SK-N-MC (cell line): ENCODE measurements around the gene ZBED3.
"Not testable (repeated sequence)": the region's sequence is repeated elsewhere in the genome, so short reads cannot be mapped to it uniquely, and the experiment has no call there.

Experiments used
- DNase-seq: peaks from one replicate; pipeline ENCODE4 v3.0.0-alpha.2; 2011; ENCODE audit warnings: low read depth, low spot score
- H3K27ac ChIP-seq: fragments of 200-600 bp; sonication (generic); 2 replicates; pipeline ENCODE4 v1.5.1; 2016; ENCODE audit warnings: mixed run types
- H3K36me3 ChIP-seq: fragments of 200-600 bp; sonication (generic); 2 replicates; pipeline ENCODE4 v1.6.1; 2017; ENCODE audit warnings: antibody characterized with exemption, low read length, mixed read lengths; ENCODE audit not compliant: insufficient read depth
- H3K4me3 ChIP-seq: fragments of 200-600 bp; sonication (generic); 2 replicates; pipeline ENCODE4 v1.5.1; 2016
- H3K9ac ChIP-seq: fragments of 200-600 bp; sonication (generic); 2 replicates; pipeline ENCODE4 v1.8.0; 2017; ENCODE audit warnings: mixed run types, mixed read lengths; ENCODE audit not compliant: insufficient read length
- H3K9me3 ChIP-seq: fragments of 200-600 bp; sonication (generic); 2 replicates; pipeline ENCODE4 v1.6.1; 2017; ENCODE audit warnings: low read depth, mild to moderate bottlenecking, antibody characterized with exemption, low read length, moderate library complexity, mixed read lengths
- EZH2 ChIP-seq: fragments of 200-600 bp; sonication (generic); IDR thresholded peaks from one replicate; pipeline ENCODE4 v1.6.1; 2017; ENCODE audit warnings: antibody characterized with exemption
- FOXP2 ChIP-seq: optimal IDR thresholded peaks from 2 replicates; pipeline ENCODE3; 2011; ENCODE audit warnings: mild to moderate bottlenecking, moderate library complexity; ENCODE audit not compliant: insufficient read depth; ENCODE audit errors: extremely low read length, control extremely low read depth
- POLR2AphosphoS5 ChIP-seq: IDR thresholded peaks from 2 replicates; pipeline ENCODE4 v1.6.1; 2012; ENCODE audit warnings: mild to moderate bottlenecking, low read depth, low read length, borderline replicate concordance

The ZBED3 gene

DNA sequence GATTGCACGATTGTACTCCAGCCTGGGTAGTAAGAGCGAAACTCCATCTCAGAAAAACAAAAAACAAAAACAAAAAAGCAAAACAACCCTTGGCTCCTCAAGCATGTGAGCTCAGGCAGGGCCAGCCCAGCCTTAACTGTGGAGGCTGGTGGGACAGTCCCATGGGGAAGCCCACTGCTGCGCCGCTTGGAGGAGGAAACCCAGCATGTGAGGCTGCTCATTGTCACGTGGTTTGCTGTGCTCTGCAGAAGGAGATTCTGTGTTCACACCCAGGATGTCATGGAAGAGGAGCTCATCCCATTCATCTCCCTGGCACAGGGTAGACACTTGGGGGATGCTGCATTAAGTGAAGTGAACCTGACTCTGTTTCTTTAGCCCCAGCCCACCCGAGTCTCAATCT lies 4.0 kb downstream of the ZBED3 start:
- TF ChIP-seq FOXP2, result no peak
- TF ChIP-seq POLR2AphosphoS5, result no peak
- no peak for TF ChIP-seq EZH2
- Histone ChIP-seq H3K4me3 (no peak overlapping the region), H3K36me3 (peaks cover 28% of the 10 kb centered on the region), H3K9ac (no peak overlapping the region), H3K9me3 (no peaks in the 10 kb centered on the region), H3K27ac (no peak overlapping the region)
- DNase-seq, result no peak

DNA sequence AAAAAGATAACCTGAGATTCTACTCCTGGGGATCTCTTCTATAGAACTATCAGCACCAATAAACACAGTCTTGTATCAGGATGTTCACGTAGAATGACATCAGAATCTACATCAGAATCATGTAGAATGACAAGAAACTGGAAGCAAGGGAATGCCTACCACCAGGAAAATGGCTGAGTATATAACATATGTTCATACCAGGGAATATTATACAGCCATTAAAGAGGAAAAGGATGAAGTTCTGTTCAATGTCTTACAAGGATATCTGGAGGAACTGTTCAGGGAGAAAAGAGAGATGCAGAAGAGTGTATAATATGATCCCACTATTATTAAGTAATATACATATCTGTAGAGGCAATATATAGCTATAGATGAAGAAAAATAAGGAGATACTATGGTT lies 4.8 kb downstream of the ZBED3 start:
- TF ChIP-seq EZH2 (no peak), FOXP2 (no peak)
- Histone ChIP-seq H3K9ac (no peak overlapping the region), H3K4me3 (no peak overlapping the region), H3K36me3 (peaks cover 28% of the 10 kb centered on the region), H3K9me3 (no peaks in the 10 kb centered on the region), H3K27ac (no peak overlapping the region)
- DNase-seq, result no peak

DNA sequence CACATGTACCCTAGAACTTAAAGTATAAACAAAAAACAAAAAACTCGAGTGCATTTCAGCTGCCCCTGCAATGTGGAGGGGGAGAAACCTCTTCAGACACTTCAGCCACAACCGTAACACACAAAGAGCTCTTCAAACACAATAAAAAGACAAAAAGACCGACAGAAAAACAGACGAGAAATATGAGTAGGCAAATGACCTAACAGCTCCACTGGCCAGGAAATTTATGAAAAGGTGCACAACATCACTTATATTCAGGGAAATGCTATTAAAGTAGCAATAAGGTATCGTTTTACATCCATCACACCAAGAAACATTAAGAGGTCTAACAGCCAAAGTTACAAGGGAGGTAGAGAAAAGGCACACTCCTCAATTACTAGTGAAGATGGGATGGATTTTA lies 6.2 kb downstream of the ZBED3 start:
- DNase-seq, result no peak
- Histone ChIP-seq H3K9me3 (no peaks in the 10 kb centered on the region), H3K4me3 (no peak overlapping the region), H3K27ac (no peak overlapping the region), H3K36me3 (peaks cover 38% of the 10 kb centered on the region), H3K9ac (no peak overlapping the region)
- TF ChIP-seq POLR2AphosphoS5, result no peak
- TF ChIP-seq FOXP2, result no peak
- TF ChIP-seq EZH2, result no peak

DNA sequence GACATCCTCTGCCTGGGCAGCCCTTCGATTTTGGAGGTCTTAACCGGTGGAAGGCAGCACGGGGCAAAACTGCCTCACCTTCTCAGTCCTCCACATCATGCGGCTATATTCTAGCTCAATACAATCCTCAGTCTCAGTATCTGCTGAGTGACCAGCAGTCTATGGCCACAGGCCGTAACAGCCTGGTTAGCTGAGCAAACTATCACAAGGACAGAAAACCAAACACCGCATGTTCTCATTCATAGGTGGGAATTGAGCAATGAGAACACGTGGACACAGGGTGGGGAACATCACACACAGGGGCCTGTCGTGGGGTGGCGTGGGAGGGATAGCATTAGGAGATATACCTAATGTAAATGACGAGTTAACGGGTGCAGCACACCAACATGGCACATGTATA lies 6.6 kb downstream of the ZBED3 start:
- H3K36me3 ChIP-seq, result peaks cover 38% of the 10 kb centered on the region
- not testable (repeated sequence) for H3K4me3 ChIP-seq, H3K27ac ChIP-seq, H3K9me3 ChIP-seq, DNase-seq, H3K9ac ChIP-seq

DNA sequence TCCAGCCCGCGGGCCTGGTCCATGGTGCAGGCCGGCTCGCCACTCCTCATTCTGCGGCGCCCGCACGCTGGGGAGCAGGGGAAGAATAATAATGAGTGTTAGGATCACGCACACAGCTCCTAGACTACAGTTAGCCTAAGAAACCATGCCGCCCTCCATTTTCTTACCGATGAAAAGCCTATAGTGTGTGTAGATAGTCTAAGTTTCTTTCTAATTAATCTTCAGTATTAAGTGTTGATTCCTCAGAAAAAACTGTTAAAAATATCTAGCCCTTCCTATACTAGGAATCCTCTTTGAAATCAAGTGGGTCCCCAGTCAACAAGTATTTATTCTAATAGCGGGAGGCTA lies 9.3 kb downstream of the ZBED3 start:
- no peak overlapping the region for H3K4me3 ChIP-seq
- TF ChIP-seq EZH2, result no peak
- TF ChIP-seq POLR2AphosphoS5, result no peak
- no peak for TF ChIP-seq FOXP2
- DNase-seq, result no peak
- H3K36me3 ChIP-seq, result peaks cover 14% of the 10 kb centered on the region
- no peak overlapping the region for H3K27ac ChIP-seq
- H3K9ac ChIP-seq, result no peak overlapping the region
- no peaks in the 10 kb centered on the region for H3K9me3 ChIP-seq

DNA sequence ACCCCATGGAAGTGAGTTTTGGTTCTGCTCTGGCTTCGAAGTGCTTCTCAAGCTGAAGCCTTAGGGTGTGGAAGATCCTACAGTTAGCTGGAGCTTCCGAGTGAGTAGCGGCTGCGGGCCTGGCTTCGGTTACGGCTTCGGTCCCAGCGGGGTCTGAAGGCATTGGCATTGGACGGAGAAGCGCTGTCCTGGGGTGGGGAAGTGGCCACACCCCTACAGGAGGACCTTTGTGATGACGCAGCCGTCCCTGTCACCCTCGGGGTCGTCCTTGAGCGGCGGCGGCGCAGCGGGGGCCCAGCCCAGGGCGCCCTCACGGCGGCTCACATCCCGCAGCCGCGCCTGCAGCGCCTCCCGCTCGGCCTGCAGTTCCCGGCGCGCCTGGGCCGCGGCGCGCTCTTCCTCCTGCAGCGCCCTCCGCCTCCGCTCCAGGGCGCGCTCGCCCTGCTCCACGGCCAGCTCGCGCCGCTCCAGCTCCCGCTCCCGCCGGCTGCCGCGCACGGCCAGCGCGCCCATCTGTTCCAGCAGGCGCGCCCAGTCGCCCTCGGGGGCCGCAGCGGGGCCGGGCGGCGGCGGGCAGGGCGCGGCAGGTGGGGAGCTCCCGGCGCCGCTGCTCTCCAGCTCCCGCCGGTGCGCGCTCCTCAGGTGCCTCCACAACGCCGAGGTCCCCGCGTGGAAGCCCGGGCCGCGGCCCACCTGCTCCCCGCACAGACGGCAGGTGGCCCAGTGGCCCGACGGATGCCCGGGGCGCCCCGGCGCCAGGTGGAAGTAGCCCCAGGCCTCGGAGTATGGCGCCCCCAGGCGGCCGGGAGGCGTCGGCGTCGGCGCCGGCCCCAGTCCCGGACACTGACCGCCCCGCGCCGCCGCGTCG lies 9.9 kb downstream of the ZBED3 start:
- no peak for DNase-seq
- Histone ChIP-seq H3K4me3 (no peak overlapping the region), H3K27ac (no peak overlapping the region), H3K9ac (no peak overlapping the region), H3K36me3 (peaks cover 12% of the 10 kb centered on the region), H3K9me3 (no peaks in the 10 kb centered on the region)
- TF ChIP-seq FOXP2 (no peak), EZH2 (no peak), POLR2AphosphoS5 (no peak)

DNA sequence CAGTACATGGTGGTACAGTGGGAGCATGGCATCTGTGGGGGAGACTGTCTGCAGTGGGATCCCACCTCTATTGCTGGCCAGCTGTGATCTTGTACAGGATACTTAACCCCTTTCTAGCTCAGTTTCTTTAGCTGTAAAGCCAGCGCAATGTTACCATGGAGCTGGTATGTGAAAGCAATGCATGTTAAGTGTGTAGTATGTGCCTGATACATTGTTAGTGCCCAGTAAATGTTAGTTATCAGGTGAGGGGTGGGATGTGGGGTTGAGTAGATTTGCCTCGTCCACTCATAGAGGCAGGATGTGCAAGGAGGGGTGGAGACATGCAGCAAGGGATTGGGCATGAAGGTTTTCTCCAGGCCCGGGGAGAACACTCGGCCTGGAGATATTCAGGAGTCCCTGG lies 12.3 kb downstream of the ZBED3 start:
- Histone ChIP-seq H3K9me3 (no peaks in the 10 kb centered on the region), H3K27ac (no peak overlapping the region), H3K9ac (no peak overlapping the region), H3K36me3 (peaks cover 10% of the 10 kb centered on the region), H3K4me3 (no peak overlapping the region)
- TF ChIP-seq POLR2AphosphoS5, result no peak
- no peak for TF ChIP-seq FOXP2
- no peak for TF ChIP-seq EZH2
- DNase-seq, result no peak

DNA sequence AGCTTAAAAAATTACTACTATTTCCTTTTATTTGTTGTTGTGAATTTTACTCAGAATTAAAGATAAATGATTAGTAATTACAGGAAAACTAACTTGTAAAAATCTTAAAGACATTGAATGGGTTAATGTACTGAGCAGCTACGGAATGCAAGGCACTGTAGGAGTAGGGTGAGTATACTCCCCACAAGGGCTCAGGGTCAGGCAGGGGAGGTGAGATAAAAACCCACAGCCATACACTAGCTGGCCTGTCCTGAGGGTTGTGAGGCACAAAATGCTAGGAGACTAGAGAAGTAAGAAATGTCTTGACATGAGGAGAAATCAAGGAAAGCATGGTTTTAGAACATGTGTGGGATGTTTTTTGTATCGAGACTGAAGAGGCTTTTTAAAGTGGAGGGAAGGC lies 13.4 kb downstream of the ZBED3 start:
- DNase-seq, result no peak
- TF ChIP-seq POLR2AphosphoS5 (no peak), FOXP2 (no peak), EZH2 (no peak)
- H3K9me3 ChIP-seq, result no peaks in the 10 kb centered on the region
- peaks cover 10% of the 10 kb centered on the region; the same call in 1 of the 2 replicates for H3K36me3 ChIP-seq
- H3K27ac ChIP-seq, result no peak overlapping the region
- no peak overlapping the region for H3K4me3 ChIP-seq
- no peak overlapping the region for H3K9ac ChIP-seq

DNA sequence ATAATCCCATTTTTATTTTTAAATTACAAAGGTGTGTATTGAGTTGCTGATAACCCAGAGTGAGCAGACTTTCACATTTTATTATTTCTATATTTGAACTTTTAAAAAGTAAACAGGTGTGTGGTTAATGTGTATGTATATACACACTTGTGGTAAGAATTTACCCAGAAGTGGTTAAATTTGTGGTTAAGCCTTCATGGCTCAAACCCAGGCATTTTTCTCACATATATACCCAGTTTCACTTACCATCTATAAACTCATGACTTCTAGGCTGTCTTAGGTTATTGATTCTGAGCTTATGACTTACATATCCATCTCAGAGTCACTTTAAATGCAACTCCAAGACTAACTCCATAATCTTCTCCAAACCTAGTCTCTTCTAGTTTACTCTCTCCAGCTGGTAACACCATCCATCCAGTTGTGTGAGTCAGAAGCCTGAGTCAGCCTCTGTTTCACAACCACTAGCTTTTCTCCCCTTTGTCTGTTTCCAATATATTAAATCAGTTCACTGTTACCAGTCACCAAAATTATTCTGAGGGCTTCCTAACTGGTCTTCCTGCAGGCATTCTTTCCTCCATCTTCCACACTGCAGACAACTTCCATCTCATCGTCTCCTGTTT lies 20.2 kb downstream of the ZBED3 start:
- no peak for DNase-seq
- H3K4me3 ChIP-seq, result no peak overlapping the region
- no peak overlapping the region for H3K9ac ChIP-seq
- H3K9me3 ChIP-seq, result no peaks in the 10 kb centered on the region
- H3K27ac ChIP-seq, result no peak overlapping the region
- no peak for TF ChIP-seq EZH2
- TF ChIP-seq FOXP2, result no peak
- no peak for TF ChIP-seq POLR2AphosphoS5
- H3K36me3 ChIP-seq, result peaks cover 38% of the 10 kb centered on the region
